Measurements from ENCODE around the gene DCPS. TPM values are rescaled to one million over a fixed set of nuclear protein-coding genes. Genes with fewer than 3 reads are reported as not detected.

DCPS gene
- total and polyA plus RNA-seq, 4 donors: 10.7 to 26.3 (median 20.4) TPM

DNA sequence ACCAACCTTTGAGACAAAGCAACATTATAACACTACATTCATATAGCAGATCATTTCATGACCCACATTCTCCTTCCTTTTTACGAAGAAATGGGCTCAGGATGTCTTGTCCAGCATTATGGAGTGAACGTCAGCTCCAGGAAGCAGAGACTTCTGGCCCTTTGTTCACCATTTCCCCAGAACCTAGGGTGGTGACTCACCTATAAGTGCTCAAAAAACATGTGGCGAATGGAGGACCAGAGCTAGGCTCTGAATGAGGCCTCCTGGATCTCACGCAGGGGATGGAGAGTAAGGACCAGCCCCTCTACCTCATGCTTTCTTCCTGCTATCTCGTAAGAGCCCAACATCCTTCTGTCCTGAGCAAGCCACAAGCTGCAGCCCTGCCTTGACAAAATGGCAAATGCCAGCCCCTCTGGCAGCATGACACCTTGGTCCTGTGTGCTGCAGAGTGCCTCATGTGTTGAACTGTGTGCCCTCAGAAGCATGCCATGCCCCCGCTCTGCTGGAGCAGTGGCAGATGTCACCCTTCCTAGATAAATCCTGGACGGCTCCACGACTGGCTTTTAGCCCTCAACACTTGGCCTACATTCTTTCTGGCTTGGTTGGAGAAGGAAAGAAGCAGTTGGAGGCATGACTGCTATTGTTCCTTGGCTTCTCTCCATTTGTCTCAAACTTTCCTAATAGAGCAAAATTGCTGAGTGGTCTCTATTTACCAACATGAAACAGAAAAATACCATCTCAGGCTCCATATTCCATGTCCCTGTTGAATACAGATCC lies 45.1 kb downstream of the DCPS start:
- 68 to 75% methylated on average over 8 of the region's 8 CpGs for WGBS, 2 donors
- peak overlapping the region; percentile 54 to 86 for H3K27ac ChIP-seq (ENCODE audit: low read depth in 1 of 2, low read length in 1 of 2)
- no peak overlapping the region for H3K9ac ChIP-seq (ENCODE audit: insufficient read depth in 1 of 2, low read length in 2 of 2)
- H3K27me3 ChIP-seq (ENCODE audit: control insufficient read depth in 3 of 3, insufficient read depth in 3 of 3, low read length in 2 of 3): no peaks in the 10 kb centered on the region
- H3K36me3 ChIP-seq (ENCODE audit: control insufficient read depth in 4 of 4, insufficient read depth in 4 of 4, low read length in 4 of 4): peaks cover 0 to 9% (median 3%) of the 10 kb centered on the region in 4 donors
- ATAC-seq (ENCODE audit: insufficient read depth, low FRiP score) (no peak), DNase-seq (peak; percentile 72 to 96 (median 92))
- H3K9me3 ChIP-seq (ENCODE audit: control insufficient read depth in 4 of 4, insufficient read depth in 3 of 4, low read length in 3 of 4): no peaks in the 10 kb centered on the region
- TF ChIP-seq, protein P1, sequence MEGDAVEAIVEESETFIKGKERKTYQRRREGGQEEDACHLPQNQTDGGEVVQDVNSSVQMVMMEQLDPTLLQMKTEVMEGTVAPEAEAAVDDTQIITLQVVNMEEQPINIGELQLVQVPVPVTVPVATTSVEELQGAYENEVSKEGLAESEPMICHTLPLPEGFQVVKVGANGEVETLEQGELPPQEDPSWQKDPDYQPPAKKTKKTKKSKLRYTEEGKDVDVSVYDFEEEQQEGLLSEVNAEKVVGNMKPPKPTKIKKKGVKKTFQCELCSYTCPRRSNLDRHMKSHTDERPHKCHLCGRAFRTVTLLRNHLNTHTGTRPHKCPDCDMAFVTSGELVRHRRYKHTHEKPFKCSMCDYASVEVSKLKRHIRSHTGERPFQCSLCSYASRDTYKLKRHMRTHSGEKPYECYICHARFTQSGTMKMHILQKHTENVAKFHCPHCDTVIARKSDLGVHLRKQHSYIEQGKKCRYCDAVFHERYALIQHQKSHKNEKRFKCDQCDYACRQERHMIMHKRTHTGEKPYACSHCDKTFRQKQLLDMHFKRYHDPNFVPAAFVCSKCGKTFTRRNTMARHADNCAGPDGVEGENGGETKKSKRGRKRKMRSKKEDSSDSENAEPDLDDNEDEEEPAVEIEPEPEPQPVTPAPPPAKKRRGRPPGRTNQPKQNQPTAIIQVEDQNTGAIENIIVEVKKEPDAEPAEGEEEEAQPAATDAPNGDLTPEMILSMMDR (IDR thresholded peaks at IDR 0.05; ENCODE audit: control extremely low read depth, extremely low read depth): no peak
- H3K4me1 ChIP-seq (ENCODE audit: control insufficient read depth in 5 of 5, insufficient read depth in 5 of 5, low read length in 5 of 5): peaks cover 12 to 73% (median 40%) of the 10 kb centered on the region in 5 donors
- no peak overlapping the region for H3K4me3 ChIP-seq

DNA sequence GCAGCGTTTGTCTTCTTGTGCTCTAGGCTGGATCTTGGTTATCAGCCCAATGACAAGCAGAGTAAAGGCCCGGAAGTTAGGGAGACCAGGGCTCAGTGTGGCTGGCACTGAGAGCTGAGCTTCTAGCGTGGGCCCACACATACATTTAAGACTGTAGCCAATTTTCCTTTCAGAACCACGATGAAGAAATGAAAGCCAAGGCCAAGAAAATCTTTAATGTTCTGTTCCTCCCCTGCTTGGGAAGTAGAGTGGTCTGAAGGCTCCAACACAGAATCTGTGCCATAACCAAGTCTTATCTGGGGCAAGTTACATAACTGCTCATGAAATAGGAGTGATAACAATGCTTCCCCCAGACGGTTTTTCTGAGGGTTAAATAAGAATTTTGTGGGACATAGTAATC lies 47.0 kb downstream of the DCPS start:
- no peak overlapping the region for H3K9ac ChIP-seq (ENCODE audit: insufficient read depth in 1 of 2, low read length in 2 of 2)
- no peaks in the 10 kb centered on the region for H3K9me3 ChIP-seq (ENCODE audit: control insufficient read depth in 4 of 4, insufficient read depth in 3 of 4, low read length in 3 of 4)
- H3K27ac ChIP-seq (ENCODE audit: low read depth in 1 of 2, low read length in 1 of 2): peak overlapping the region; percentile 4 to 24
- ATAC-seq (ENCODE audit: insufficient read depth, low FRiP score) (no peak), DNase-seq (peak in 1 of 3 donors; percentile 44)
- no peaks in the 10 kb centered on the region for H3K27me3 ChIP-seq (ENCODE audit: control insufficient read depth in 3 of 3, insufficient read depth in 3 of 3, low read length in 2 of 3)
- H3K4me3 ChIP-seq: no peak overlapping the region
- TF ChIP-seq, protein P1 (IDR thresholded peaks at IDR 0.05; ENCODE audit: control extremely low read depth, extremely low read depth): no peak
- peaks cover 13 to 79% (median 40%) of the 10 kb centered on the region in 5 donors for H3K4me1 ChIP-seq (ENCODE audit: control insufficient read depth in 5 of 5, insufficient read depth in 5 of 5, low read length in 5 of 5)
- WGBS, 2 donors: 71 to 75% methylated on average over 5 of the region's 5 CpGs
- peaks cover 0 to 3% (median 2%) of the 10 kb centered on the region in 4 donors for H3K36me3 ChIP-seq (ENCODE audit: control insufficient read depth in 4 of 4, insufficient read depth in 4 of 4, low read length in 4 of 4)

DNA sequence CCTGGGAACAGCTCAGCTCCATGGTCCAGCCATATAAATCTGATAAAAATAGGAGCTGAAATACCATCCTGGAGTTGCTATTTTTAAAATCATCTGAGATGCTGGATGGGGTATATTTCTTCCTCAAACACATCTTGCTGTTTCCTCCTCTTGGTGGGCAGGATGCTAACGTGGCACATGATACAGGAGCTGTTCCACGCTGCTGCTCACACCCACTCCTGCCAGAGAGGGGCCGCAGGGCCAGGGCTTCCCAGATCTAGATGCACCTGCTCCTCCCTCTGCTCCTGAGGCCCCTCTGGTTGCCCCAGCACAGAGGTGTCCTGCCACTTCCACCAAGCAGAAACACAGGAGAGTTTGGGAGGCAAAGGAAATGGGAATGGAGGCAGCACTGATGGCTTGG lies 48.3 kb downstream of the DCPS start:
- Histone ChIP-seq H3K27me3 (ENCODE audit: control insufficient read depth in 3 of 3, insufficient read depth in 3 of 3, low read length in 2 of 3) (no peaks in the 10 kb centered on the region), H3K27ac (ENCODE audit: low read depth in 1 of 2, low read length in 1 of 2) (peak overlapping the region in 1 of 2 donors; percentile 55), H3K9ac (ENCODE audit: insufficient read depth in 1 of 2, low read length in 2 of 2) (no peak overlapping the region), H3K4me3 (no peak overlapping the region), H3K9me3 (ENCODE audit: control insufficient read depth in 4 of 4, insufficient read depth in 3 of 4, low read length in 3 of 4) (no peaks in the 10 kb centered on the region), H3K36me3 (ENCODE audit: control insufficient read depth in 4 of 4, insufficient read depth in 4 of 4, low read length in 4 of 4) (peaks cover 0 to 3% (median under 1%) of the 10 kb centered on the region in 4 donors), H3K4me1 (ENCODE audit: control insufficient read depth in 5 of 5, insufficient read depth in 5 of 5, low read length in 5 of 5) (peaks cover 19 to 84% (median 39%) of the 10 kb centered on the region in 5 donors)
- TF ChIP-seq, protein P1 (IDR thresholded peaks at IDR 0.05; ENCODE audit: control extremely low read depth, extremely low read depth): no peak
- 57 to 68% methylated on average over 3 of the region's 3 CpGs for WGBS, 2 donors
- ATAC-seq (ENCODE audit: insufficient read depth, low FRiP score) (no peak), DNase-seq (no peak)

All from lung (tissue), 12 donors.